ENCODE data around the gene PMIS2.

PMIS2 gene

DNA sequence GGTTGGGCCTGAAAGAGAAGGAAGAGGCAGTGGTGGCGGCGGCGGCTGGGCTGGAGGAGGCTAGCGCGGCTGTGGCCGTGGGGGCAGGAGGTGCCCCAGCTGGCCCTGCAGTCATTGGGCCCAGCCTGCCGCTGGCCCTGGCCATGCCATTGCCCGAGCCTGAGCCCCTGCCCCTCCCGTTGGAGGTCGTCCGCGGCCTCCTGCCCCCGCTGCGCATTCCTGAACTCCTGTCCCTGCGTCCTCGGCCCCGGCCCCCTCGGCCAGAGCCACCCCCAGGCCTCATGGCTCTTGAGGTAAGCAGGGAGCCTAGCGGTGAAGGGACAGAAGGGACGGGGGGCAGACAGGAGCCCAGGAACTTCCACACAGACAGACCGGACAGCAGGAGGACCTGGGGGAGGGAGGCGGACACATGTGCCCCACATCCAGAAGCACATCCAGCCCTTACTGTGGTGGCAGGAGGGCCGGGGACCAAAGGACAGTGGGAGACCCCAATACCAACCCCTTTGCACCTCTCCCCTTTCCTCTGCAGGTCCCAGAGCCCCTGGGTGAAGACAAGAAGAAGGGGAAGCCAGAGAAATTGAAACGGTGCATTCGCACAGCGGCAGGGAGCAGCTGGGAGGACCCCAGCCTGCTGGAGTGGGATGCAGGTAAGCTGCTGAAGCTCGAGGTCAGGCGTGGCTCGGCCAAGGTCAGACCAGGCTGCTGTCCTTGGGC lies 47.9 kb downstream of the PMIS2 start:
- DNase-seq (ENCODE audit: low spot score): no peak

DNA sequence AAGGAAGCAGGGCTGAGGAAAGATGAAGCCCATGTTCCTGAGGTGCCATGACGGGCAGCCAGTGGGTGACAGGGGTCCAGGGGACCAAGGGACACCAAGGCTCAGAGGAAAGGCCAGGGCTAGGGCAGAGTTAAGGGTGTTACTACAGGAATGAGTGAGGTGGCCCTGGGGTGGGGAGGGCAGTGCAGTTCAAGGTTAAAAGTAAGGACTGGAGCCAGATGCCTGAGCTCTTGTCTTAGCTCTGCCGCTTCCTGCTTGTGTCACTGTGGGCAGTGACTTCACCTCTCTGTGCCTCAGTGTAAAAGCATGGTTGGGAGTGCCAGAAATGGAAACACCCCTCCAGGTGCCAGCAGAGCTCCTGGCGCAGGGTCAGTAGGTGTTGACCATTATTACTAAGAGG lies 50.7 kb downstream of the PMIS2 start:
- no peak for DNase-seq (ENCODE audit: low spot score)

Data from GM03348 (cell line).